H1 (cell line): ENCODE measurements around the gene DDX19B. TPM values are rescaled to one million over a fixed set of nuclear protein-coding genes. Genes with fewer than 3 reads are reported as not detected.

Experiments
- ATF3 ChIP-seq: IDR thresholded peaks from 2 replicates; pipeline ENCODE4 v1.6.1; 2011; ENCODE audit warnings: low read depth, mild to moderate bottlenecking, low read length; ENCODE audit not compliant: insufficient read depth
- BCL11A ChIP-seq, 2 experiments: IDR thresholded peaks; one replicate each; pipeline ENCODE4 v1.6.1; 2011; ENCODE audit warnings: low read depth in 2 of 2, low read length in 2 of 2, mild to moderate bottlenecking in 2 of 2
- CHD1 ChIP-seq: IDR thresholded peaks from 2 replicates; pipeline ENCODE4 v1.6.1; 2012; ENCODE audit warnings: low read depth, low read length, improper control_type of control experiment
- CHD2 ChIP-seq: IDR thresholded peaks from 2 replicates; pipeline ENCODE4 v1.6.1; 2012; ENCODE audit warnings: low read length, improper control_type of control experiment
- CTBP2 ChIP-seq: IDR thresholded peaks from 2 replicates; pipeline ENCODE4 v1.7.0; 2011; ENCODE audit warnings: borderline replicate concordance, mild to moderate bottlenecking, moderate library complexity, mixed read lengths, low read length; ENCODE audit not compliant: insufficient read depth, insufficient read length
- E2F6 ChIP-seq: IDR thresholded peaks from 2 replicates; pipeline ENCODE4 v1.6.1; 2012; ENCODE audit warnings: inconsistent platforms
- FOSL1 ChIP-seq: IDR thresholded peaks from 2 replicates; pipeline ENCODE4 v1.6.1; 2011; ENCODE audit warnings: mild to moderate bottlenecking, low read depth, low read length, moderate library complexity; ENCODE audit not compliant: insufficient read depth
- HDAC2 ChIP-seq, 2 experiments: fragments of 300-600 bp in 1 of 2; sonication (generic) in 1 of 2; IDR thresholded peaks; 2 replicates each; pipeline ENCODE4 v1.6.1; 2011 to 2012; ENCODE audit warnings: low read depth in 2 of 2, low read length in 2 of 2, mild to moderate bottlenecking in 2 of 2, moderate library complexity in 2 of 2, borderline replicate concordance in 1 of 2, inconsistent platforms in 1 of 2
- KDM5A ChIP-seq: fragments of 200-600 bp; IDR thresholded peaks from 2 replicates; pipeline ENCODE4 v1.7.1; 2012; ENCODE audit warnings: mild to moderate bottlenecking, low read length, inconsistent platforms, mixed read lengths
- NANOG ChIP-seq: IDR thresholded peaks from 2 replicates; pipeline ENCODE4 v1.6.1; 2011; ENCODE audit warnings: low read length, low read depth, mild to moderate bottlenecking, inconsistent platforms; ENCODE audit not compliant: insufficient read depth, poor library complexity, severe bottlenecking
- RBBP5 ChIP-seq: IDR thresholded peaks from 2 replicates; pipeline ENCODE4 v1.7.1; 2012; ENCODE audit warnings: low read depth, mild to moderate bottlenecking, inconsistent platforms, low read length, moderate library complexity, borderline replicate concordance
- SIN3A ChIP-seq, 2 experiments: IDR thresholded peaks in 1 of 2; conservative IDR thresholded peaks in 1 of 2; 2 replicates each; pipeline ENCODE4 v1.6.1; 2011 to 2012; ENCODE audit warnings: low read length in 2 of 2, improper control_type of control experiment in 1 of 2, low read depth in 1 of 2, mild to moderate bottlenecking in 1 of 2
- SIX5 ChIP-seq: IDR thresholded peaks from 2 replicates; pipeline ENCODE4 v1.6.1; 2011; ENCODE audit warnings: mild to moderate bottlenecking, low read depth, low read length
- TCF12 ChIP-seq: IDR thresholded peaks from 2 replicates; pipeline ENCODE4 v1.6.1; 2011; ENCODE audit warnings: low read depth, mild to moderate bottlenecking, low read length
- TEAD4 ChIP-seq: IDR thresholded peaks from 2 replicates; pipeline ENCODE4 v1.6.1; 2012; ENCODE audit warnings: low read depth, low read length, inconsistent platforms, mixed read lengths
- YY1 ChIP-seq: IDR thresholded peaks from 2 replicates; pipeline ENCODE4 v1.6.1; 2011; ENCODE audit warnings: low read depth, mild to moderate bottlenecking, low read length
- ZNF274 ChIP-seq: IDR thresholded peaks from 2 replicates; pipeline ENCODE4 v1.7.0; 2012; ENCODE audit warnings: low read length, borderline replicate concordance; ENCODE audit errors: extremely low read depth
- polyA plus RNA-seq, 7 experiments: library from polyadenylated mRNA; depleted of rRNA in 3 of 7; stranded (reverse) in 5 of 7; unstranded in 2 of 7; fragments of >200 nt in 5 of 7; fragments of 200-250 nt in 2 of 7; gene quantifications; 1 replicate in 5 of 7; 2 replicates in 1 of 7; 4 replicates in 1 of 7; pipeline versions ENCODE4 v1.2.1 to v1.2.3, GENCODE V29; 2011 to 2013; ENCODE audit warnings: missing spikeins in 2 of 7, mixed read lengths in 2 of 7
- total RNA-seq: library from RNA; stranded (reverse); fragmentation: NEBNext Ultra II Directional; extraction: Animal tissue kit (Norgen Biotek cat#: 25700); gene quantifications from 2 replicates; pipeline ENCODE4 v1.2.1, GENCODE V29; 2021

The DDX19B gene
- total and polyA plus RNA-seq, 2 of the 8 experiments (the other 6 are each of a cell fraction or from before 2014, with no cell fraction given): 40.5 to 42.7 TPM

- TF ChIP-seq CHD1 (no peak), TCF12 (no peak), CHD2 (peak; percentile 77), ATF3 (no peak), FOSL1 (no peak), KDM5A (no peak), TEAD4 (no peak), RBBP5 (no peak), NANOG (no peak), HDAC2 (IDR thresholded peaks at IDR 0.05; ENCODE audit: borderline replicate concordance in 1 of 2, low read depth in 2 of 2, low read length in 2 of 2) (0 out of 4 replicates have a peak, but pooled peaks of 1 of the 2 experiments have one; percentile 64), YY1 (0 out of 2 replicates have a peak, but pooled peaks have one; percentile 54), SIX5 (no peak), ZNF274 (no peak), E2F6 (peak; percentile 77), CTBP2 (no peak), BCL11A (IDR thresholded peaks at IDR 0.05; ENCODE audit: low read depth in 2 of 2, low read length in 2 of 2) (no peak), SIN3A (conservative IDR thresholded peaks at IDR 0.05 in 1 of 2, IDR thresholded peaks at IDR 0.05 in 1 of 2; ENCODE audit: low read depth in 1 of 2, low read length in 2 of 2) (peak; percentile 16 to 46; a peak in 2 of 4 replicates)
These were observed 82.1 kb downstream of the DDX19B start (continued) for GRCh38 chr16:70380919-70381603.
